Small intestine (tissue), 7 donors: ENCODE measurements around the gene LRRC40. TPM values are rescaled to one million over a fixed set of nuclear protein-coding genes. Genes with fewer than 3 reads are reported as not detected.

Experiments used
- DNase-seq, 2 donors: peaks; one replicate each; pipeline versions ENCODE4 v3.0.0 to v3.0.0-alpha.2; 2013
- FAIRE-seq: peaks from 2 replicates; lab custom pipeline; 2012; peaks lifted over from hg19 to GRCh38; lab: Jason Lieb, UNC
- H3K27ac ChIP-seq, 3 donors: one replicate each; pipeline ENCODE4 v1.5.1; 2013; ENCODE audit warnings: low read length in 2 of 3, mild to moderate bottlenecking in 2 of 3, control low read depth in 1 of 3, inconsistent platforms in 1 of 3, low read depth in 1 of 3, moderate library complexity in 1 of 3
- H3K27me3 ChIP-seq, 3 donors: one replicate each; pipeline ENCODE4 v1.6.1; 2013; ENCODE audit warnings: low read length in 3 of 3, inconsistent platforms in 1 of 3; ENCODE audit not compliant: control insufficient read depth in 3 of 3, insufficient read depth in 3 of 3
- H3K36me3 ChIP-seq, 3 donors: one replicate each; pipeline ENCODE4 v1.6.1; 2013; ENCODE audit warnings: low read length in 3 of 3, inconsistent platforms in 1 of 3, low read depth in 1 of 3, mild to moderate bottlenecking in 1 of 3, moderate library complexity in 1 of 3; ENCODE audit not compliant: control insufficient read depth in 3 of 3, insufficient read depth in 2 of 3
- H3K4me1 ChIP-seq, 3 donors: one replicate each; pipeline ENCODE4 v1.6.1; 2013; ENCODE audit warnings: low read length in 2 of 3, inconsistent platforms in 1 of 3, low read depth in 1 of 3, mild to moderate bottlenecking in 1 of 3, moderate library complexity in 1 of 3; ENCODE audit not compliant: control insufficient read depth in 3 of 3, insufficient read depth in 2 of 3
- H3K4me3 ChIP-seq, 3 donors: one replicate each; pipeline ENCODE4 v1.5.1; 2013; ENCODE audit warnings: low read length in 3 of 3, control low read depth in 1 of 3, inconsistent platforms in 1 of 3, low read depth in 1 of 3, mild to moderate bottlenecking in 1 of 3, moderate library complexity in 1 of 3
- H3K9me3 ChIP-seq, 2 donors: one replicate each; pipeline ENCODE4 v1.6.1; 2013; ENCODE audit warnings: low read depth in 1 of 2, low read length in 1 of 2; ENCODE audit not compliant: control insufficient read depth in 2 of 2, insufficient read depth in 1 of 2
- WGBS, 3 donors: extraction: QIAGEN DNeasy Blood & Tissue Kit; methylation state at CpG; one replicate each; pipeline ENCODE4 v1.1.7; 2013; 5-methylcytosine and 5-hydroxymethylcytosine counted together
- polyA plus RNA-seq, 4 donors: library from polyadenylated mRNA; stranded (reverse) in 3 of 4; unstranded in 1 of 4; fragments of 200-250 nt in 3 of 4; fragments of 120-200 nt in 1 of 4; gene quantifications; one replicate each; pipeline versions ENCODE4 v1.2.1 to v1.2.3, GENCODE V29; 2013
- donor health status: healthy with polysubstance abuse.
- donor health status: control.
- donor health status: control.
- donor health status: Bipolar disorder and iron deficiency.
- donor health status: healthy.

Gene LRRC40
- polyA plus RNA-seq, 4 donors: 11.5 to 19.2 (median 14.6) TPM

- no peaks in the 10 kb centered on the region for H3K9me3 ChIP-seq
- H3K27ac ChIP-seq: no peak overlapping the region
- no peaks in the 10 kb centered on the region for H3K27me3 ChIP-seq
- no peaks in the 10 kb centered on the region for H3K4me1 ChIP-seq
- no peak overlapping the region for H3K4me3 ChIP-seq
- H3K36me3 ChIP-seq: no peaks in the 10 kb centered on the region
- FAIRE-seq (no peak), DNase-seq (no peak)
- 57 to 84% (median 63%) methylated on average over 2 of the region's 2 CpGs for WGBS, 3 donors
Measured at GRCh38 chr1:70101231-70101630, 104.1 kb downstream of the LRRC40 start.

Other genes starting within 250 kb of the LRRC40 start
- gene SRSF11, start 15.8 kb upstream of the LRRC40 start, polyA plus RNA-seq: 100 to 1,000 TPM in 3 of 4 donors, 10 to 100 TPM in 1; 67.3 to 283 (median 173) TPM
- 10 to 100 TPM in 1 of 4 donors, 1 to 10 TPM in 3; 6.9 to 18.2 (median 9.1) TPM for gene ANKRD13C, start 149.1 kb upstream of the LRRC40 start, polyA plus RNA-seq
- gene CTH, start 205.7 kb upstream of the LRRC40 start, polyA plus RNA-seq: 10 to 100 TPM in 2 of 4 donors, 1 to 10 TPM in 2; 3.8 to 26.5 (median 8.7) TPM